ENCODE measurements around the gene FHIT. TPM values are rescaled to one million over a fixed set of nuclear protein-coding genes. Genes with fewer than 3 reads are reported as not detected.

The FHIT gene
- total RNA-seq, 1 donor from 2014 or later: 11.7 TPM

GRCh38 chr3:60434950-60435349, 816.3 kb downstream of the FHIT start:
- Mint-ChIP-seq H3K36me3 (no peaks in the 10 kb centered on the region), H3K27ac (no peak overlapping the region), H3K4me1 (ENCODE audit: unreplicated experiment) (no peaks in the 10 kb centered on the region), H3K4me3 (no peak overlapping the region), H3K27me3 (peaks cover 3% of the 10 kb centered on the region), H3K9me3 (no peaks in the 10 kb centered on the region)
- TF ChIP-seq CTCF (conservative IDR thresholded peaks at IDR 0.05): no peak
- no peak for DNase-seq (ENCODE audit: extremely low spot score, unreplicated experiment)

- no peaks in the 10 kb centered on the region for H3K4me1 Mint-ChIP-seq (ENCODE audit: unreplicated experiment)
- no peaks in the 10 kb centered on the region for H3K36me3 Mint-ChIP-seq
- H3K27me3 Mint-ChIP-seq: peaks cover 3% of the 10 kb centered on the region
- H3K4me3 Mint-ChIP-seq: no peak overlapping the region
- H3K9me3 Mint-ChIP-seq: no peaks in the 10 kb centered on the region
- no peak for TF ChIP-seq CTCF (conservative IDR thresholded peaks at IDR 0.05)
- no peak for DNase-seq (ENCODE audit: extremely low spot score, unreplicated experiment)
- H3K27ac Mint-ChIP-seq: no peak overlapping the region
Observed at GRCh38 chr3:60434323-60434722, 816.9 kb downstream of the FHIT start.

- no peaks in the 10 kb centered on the region for H3K36me3 Mint-ChIP-seq
- TF ChIP-seq CTCF (conservative IDR thresholded peaks at IDR 0.05): no peak
- no peak for DNase-seq (ENCODE audit: extremely low spot score, unreplicated experiment)
- H3K4me3 Mint-ChIP-seq: no peak overlapping the region
- no peaks in the 10 kb centered on the region for H3K4me1 Mint-ChIP-seq (ENCODE audit: unreplicated experiment)
- peaks cover 3% of the 10 kb centered on the region for H3K27me3 Mint-ChIP-seq
- no peak overlapping the region for H3K27ac Mint-ChIP-seq
- no peaks in the 10 kb centered on the region for H3K9me3 Mint-ChIP-seq
Observed at GRCh38 chr3:60431599-60431958, 819.7 kb downstream of the FHIT start.

GRCh38 chr3:60430205-60430604, 821.0 kb downstream of the FHIT start:
- no peak overlapping the region for H3K27ac Mint-ChIP-seq
- H3K9me3 Mint-ChIP-seq: no peaks in the 10 kb centered on the region
- no peak for DNase-seq (ENCODE audit: extremely low spot score, unreplicated experiment)
- H3K27me3 Mint-ChIP-seq: peaks cover 3% of the 10 kb centered on the region
- H3K36me3 Mint-ChIP-seq: no peaks in the 10 kb centered on the region
- TF ChIP-seq CTCF (conservative IDR thresholded peaks at IDR 0.05): no peak
- H3K4me3 Mint-ChIP-seq: no peak overlapping the region
- no peaks in the 10 kb centered on the region for H3K4me1 Mint-ChIP-seq (ENCODE audit: unreplicated experiment)

- H3K4me1 Mint-ChIP-seq (ENCODE audit: unreplicated experiment): no peaks in the 10 kb centered on the region
- no peaks in the 10 kb centered on the region for H3K36me3 Mint-ChIP-seq
- peaks cover 3% of the 10 kb centered on the region for H3K27me3 Mint-ChIP-seq
- no peak for DNase-seq (ENCODE audit: extremely low spot score, unreplicated experiment)
- H3K27ac Mint-ChIP-seq: no peak overlapping the region
- no peak overlapping the region for H3K4me3 Mint-ChIP-seq
- TF ChIP-seq CTCF (conservative IDR thresholded peaks at IDR 0.05): no peak
- H3K9me3 Mint-ChIP-seq: no peaks in the 10 kb centered on the region
Observed at GRCh38 chr3:60427109-60427508, 824.1 kb downstream of the FHIT start.

GRCh38 chr3:60424942-60425341, 826.3 kb downstream of the FHIT start:
- H3K4me1 Mint-ChIP-seq (ENCODE audit: unreplicated experiment): no peaks in the 10 kb centered on the region
- H3K9me3 Mint-ChIP-seq: no peaks in the 10 kb centered on the region
- no peak overlapping the region for H3K27ac Mint-ChIP-seq
- no peak overlapping the region for H3K4me3 Mint-ChIP-seq
- TF ChIP-seq CTCF (conservative IDR thresholded peaks at IDR 0.05): no peak
- H3K36me3 Mint-ChIP-seq: no peaks in the 10 kb centered on the region
- H3K27me3 Mint-ChIP-seq: no peaks in the 10 kb centered on the region
- DNase-seq (ENCODE audit: extremely low spot score, unreplicated experiment): no peak
